HG02840 (cell line): ENCODE measurements around the gene IL21R.
"Not testable (repeated sequence)": the region's sequence is repeated elsewhere in the genome, so short reads cannot be mapped to it uniquely, and the experiment has no call there.

ENCODE experiments used
- ATAC-seq: cut with Tn5 transposase; IDR thresholded peaks from one replicate; pipeline ENCODE4 v1.9.1; 2021; ENCODE audit warnings: mild to moderate bottlenecking, moderate library complexity, moderate number of reproducible peaks; ENCODE audit not compliant: unreplicated experiment, low FRiP score

Gene IL21R

GRCh38 chr16:27399969-27400368 lies 2.0 kb upstream of the IL21R start:
- no peak for ATAC-seq

- no peak for ATAC-seq
These were observed 988 bp upstream of the IL21R start for GRCh38 chr16:27400751-27401620.

GRCh38 chr16:27402569-27402963 lies 592 bp downstream of the IL21R start:
- no peak for ATAC-seq

GRCh38 chr16:27402964-27403600 lies 1.1 kb downstream of the IL21R start:
- no peak for ATAC-seq

- no peak for ATAC-seq
These were observed 1.6 kb downstream of the IL21R start for GRCh38 chr16:27403601-27403992.

GRCh38 chr16:27404163-27404823 lies 2.3 kb downstream of the IL21R start:
- no peak for ATAC-seq

GRCh38 chr16:27405546-27406451 lies 3.8 kb downstream of the IL21R start:
- ATAC-seq = no peak

- ATAC-seq = no peak
These were observed 4.6 kb downstream of the IL21R start for GRCh38 chr16:27406511-27407128.

- no peak for ATAC-seq
These were observed 5.2 kb downstream of the IL21R start for GRCh38 chr16:27407133-27407532.

GRCh38 chr16:27408012-27408601 lies 6.1 kb downstream of the IL21R start:
- ATAC-seq = no peak

- no peak for ATAC-seq
These were observed 6.6 kb downstream of the IL21R start for GRCh38 chr16:27408602-27409031.

- not testable (repeated sequence) for ATAC-seq
These were observed 8.0 kb downstream of the IL21R start for GRCh38 chr16:27409958-27410357.

- ATAC-seq = no peak
These were observed 8.8 kb downstream of the IL21R start for GRCh38 chr16:27410761-27411160.

GRCh38 chr16:27413956-27414355 lies 12.0 kb downstream of the IL21R start:
- no peak for ATAC-seq

GRCh38 chr16:27414788-27415431 lies 12.9 kb downstream of the IL21R start:
- ATAC-seq = no peak

GRCh38 chr16:27417047-27417671 lies 15.2 kb downstream of the IL21R start:
- no peak for ATAC-seq

GRCh38 chr16:27421961-27422740 lies 20.2 kb downstream of the IL21R start:
- ATAC-seq = no peak
